Inflammatory macrophage treated with lipopolysaccharide for 1 hour (primary cell): Measurements from ENCODE around the gene MYLK2.
A peak's percentile ranks its signal among the peaks of the same experiment; 100 is the strongest.

Experiments
- DNase-seq, 2 donors: peaks; one replicate each; pipeline ENCODE4 v3.0.0-alpha.2; 2020 to 2022

MYLK2 gene

GRCh38 chr20:31836853-31837608, 17.9 kb downstream of the MYLK2 start:
- DNase-seq, result no peak

DNA sequence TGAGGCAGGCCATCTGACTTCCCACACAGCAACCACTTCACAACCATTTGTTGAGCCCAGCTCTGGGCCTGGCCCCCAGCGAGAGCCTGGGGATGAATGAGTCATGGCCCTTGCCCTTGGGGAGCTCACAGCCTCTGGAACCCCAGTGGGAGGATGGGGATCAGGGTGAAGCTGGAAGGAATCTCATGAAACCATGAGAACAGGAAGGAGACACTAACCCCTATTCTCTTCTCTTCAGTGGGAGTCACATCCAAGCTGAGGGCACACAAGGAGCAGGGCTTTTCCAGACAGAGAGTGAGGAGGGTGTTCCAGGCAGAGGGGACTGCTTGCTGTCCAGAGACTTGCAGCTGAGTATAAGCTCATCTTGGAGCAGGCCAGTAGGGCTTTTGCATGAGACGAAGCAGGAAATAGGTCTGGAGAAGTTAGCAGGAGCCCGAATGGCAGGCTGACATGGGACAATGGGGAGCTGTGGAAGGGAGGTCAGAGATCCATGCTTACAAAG, 18.8 kb downstream of the MYLK2 start:
- DNase-seq, result peak; percentile 52 to 60

DNA sequence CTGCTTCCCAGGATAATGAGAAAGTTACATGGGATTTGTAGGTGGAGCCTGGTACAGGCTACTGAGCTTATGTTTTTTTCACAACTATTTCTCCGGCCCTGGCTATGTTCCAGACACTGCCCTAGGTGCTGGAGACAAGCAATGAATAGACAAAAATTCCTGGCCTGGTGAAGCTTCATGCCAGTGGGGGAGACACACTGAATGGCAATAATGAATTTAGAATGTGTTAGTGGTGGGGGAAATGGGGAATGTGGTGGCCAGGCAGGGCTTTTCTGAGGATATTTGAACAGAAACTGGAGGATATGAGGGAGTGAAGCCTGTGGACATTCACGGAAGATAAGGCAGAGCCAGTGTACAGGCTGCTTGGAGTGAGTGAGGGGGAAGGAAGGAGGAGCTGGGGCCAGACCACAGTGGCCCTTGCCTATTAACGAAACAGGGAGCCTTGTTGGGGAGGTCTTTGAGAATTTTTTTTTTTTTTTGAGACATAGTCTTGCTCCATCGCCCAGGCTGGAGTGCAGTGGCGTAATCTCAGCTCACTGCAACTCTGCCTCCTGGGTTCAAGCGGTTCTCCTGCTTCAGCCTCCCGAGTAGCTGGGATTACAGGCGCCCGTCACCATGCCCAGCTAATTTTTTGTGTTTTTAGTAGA, 19.6 kb downstream of the MYLK2 start:
- no peak for DNase-seq

DNA sequence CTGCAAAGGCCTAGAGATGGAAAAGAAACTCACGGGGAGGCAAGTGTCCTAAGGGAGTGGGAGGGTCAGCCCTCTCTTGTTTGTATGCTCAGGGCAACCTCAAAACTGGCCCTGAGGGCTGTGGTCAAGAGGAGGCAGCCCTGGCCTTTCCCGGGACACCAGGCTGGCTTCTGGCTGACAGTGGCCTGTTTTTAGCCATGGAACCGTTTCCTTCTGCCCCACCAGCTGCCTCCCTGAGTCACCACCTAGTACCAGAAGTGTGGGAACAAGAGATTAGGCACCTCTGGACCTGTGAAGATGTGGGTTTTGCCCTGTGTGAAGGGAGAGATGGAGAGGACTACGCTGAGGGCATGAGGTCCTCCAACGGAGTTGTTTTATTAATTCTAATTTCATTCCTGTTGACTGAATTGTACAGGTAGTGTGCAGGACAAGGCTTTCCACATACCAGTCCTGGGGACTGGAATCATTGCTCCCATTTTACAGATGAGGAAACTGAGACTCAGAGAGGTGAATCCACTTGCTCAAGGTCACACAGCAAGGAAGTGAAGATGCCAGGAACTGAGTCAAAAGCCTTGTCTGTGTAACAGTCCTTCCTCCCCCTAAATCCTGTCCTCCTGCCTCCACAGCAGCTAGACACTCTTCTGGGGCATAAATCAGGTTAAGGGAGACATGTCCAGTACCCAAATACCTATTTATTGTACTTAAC, 20.8 kb downstream of the MYLK2 start:
- no peak for DNase-seq

GRCh38 chr20:31840906-31841816, 22.0 kb downstream of the MYLK2 start:
- DNase-seq, result no peak

DNA sequence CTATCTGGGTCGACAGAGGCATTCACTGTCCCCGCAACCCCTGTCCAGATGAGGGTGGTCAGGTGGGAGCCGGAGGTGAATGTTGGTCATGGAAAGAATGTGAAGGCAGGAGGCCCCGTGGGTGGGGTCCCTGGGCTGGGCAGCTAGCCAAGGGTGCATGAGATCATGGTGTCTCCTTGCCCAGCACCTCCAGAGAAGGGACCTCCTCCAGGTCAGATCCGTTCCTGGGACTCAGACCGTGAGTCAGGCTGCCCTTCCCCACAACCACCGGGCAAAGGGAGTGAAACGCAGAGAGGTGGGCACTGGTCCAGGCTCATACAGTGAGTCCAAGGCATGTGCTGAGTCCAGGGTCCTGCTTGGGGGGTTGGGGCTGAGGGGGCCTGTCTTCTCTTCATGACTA, 22.8 kb downstream of the MYLK2 start:
- DNase-seq, result no peak

- DNase-seq, result no peak
Measured at GRCh38 chr20:31842471-31843157, 23.5 kb downstream of the MYLK2 start.

GRCh38 chr20:31843288-31843687, 24.1 kb downstream of the MYLK2 start:
- no peak for DNase-seq

DNA sequence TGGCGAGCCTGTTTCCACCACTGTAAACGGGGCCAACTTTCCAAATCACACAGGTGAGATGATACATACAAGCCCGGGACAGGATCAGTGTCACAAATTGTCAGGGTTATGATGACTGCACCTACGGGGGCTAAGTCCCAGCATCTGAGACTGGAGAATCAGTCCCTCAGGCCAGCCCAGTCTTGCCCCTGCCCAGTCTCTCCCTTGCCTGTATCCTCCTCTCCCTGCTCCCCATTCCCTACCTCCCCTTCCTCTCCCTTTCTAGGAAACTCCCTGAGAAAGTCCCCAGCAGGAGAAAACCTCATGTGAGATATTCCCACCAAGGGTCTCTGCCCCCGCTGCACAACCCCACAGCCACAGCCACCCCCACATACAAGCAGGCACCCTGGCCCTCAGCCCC, 24.7 kb downstream of the MYLK2 start:
- DNase-seq, result no peak

DNA sequence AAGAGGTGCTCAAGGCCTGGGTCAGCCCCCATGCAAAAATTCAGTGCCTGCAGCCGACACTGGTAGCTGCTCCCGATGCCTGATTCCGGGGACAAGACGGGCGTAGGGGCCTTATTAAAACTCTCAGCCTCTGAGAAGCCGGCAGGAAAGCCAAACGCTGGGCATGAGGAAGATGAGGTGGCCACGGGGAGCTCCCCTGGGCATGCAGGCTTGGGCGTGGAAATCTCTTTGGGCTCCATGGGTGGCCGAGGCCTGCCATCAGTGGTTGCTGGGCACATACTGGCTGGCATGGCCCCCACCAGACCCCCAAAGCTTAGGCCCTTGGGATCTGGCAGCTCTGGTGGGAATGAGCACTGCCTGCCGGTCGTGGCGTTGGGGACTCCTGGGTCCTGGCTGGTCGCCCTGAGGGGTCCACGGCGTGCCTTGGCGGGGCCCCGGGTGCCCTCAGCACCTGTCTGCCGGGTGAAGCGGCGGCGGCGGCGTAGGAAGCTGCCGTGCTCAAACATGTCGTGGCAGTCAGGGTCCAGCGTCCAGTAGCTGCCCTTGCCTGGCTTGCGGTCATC, 25.7 kb downstream of the MYLK2 start:
- DNase-seq, result no peak

DNA sequence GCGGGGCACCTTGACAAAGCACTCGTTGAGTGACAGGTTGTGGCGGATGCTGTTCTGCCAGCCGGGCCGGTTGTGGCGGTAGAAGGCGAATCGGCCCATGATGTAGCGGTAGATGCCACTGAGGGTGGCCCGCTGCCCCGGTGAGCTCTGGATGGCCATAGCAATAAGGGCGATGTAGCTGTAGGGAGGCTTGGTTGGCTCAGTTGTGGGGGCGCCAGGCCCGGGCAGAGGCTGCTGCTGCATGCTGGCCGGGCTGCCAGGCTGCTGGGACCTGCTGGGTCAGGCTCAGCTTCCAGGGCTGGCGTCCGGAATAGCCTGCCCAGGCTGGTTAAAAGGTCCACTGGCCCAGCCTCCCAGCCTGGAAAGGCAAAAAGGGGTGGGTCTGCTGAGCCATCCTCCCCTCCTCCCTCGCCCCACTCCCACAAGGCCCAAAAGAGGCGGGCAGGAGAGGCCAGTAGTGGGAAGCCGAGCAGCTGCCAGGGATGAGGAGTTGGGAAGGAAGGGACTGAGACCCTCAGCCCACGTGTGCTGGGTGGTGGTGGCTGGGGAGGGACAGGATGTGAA, 26.2 kb downstream of the MYLK2 start, which contains the start of gene FOXS1:
TSS of gene FOXS1 (minus strand) at position 305 of the 564 bp plus-strand sequence. CDS start at position 243, 62 bp downstream.
- DNase-seq, result no peak

GRCh38 chr20:31846793-31847138, 27.6 kb downstream of the MYLK2 start:
- no peak for DNase-seq

- DNase-seq, result no peak
Measured at GRCh38 chr20:31848088-31848999, 29.2 kb downstream of the MYLK2 start.

- no peak for DNase-seq
Measured at GRCh38 chr20:31849306-31849930, 30.3 kb downstream of the MYLK2 start.

GRCh38 chr20:31851240-31851955, 32.2 kb downstream of the MYLK2 start:
- DNase-seq, result no peak

GRCh38 chr20:31853481-31853880, 34.3 kb downstream of the MYLK2 start:
- DNase-seq, result no peak

GRCh38 chr20:31856516-31856915, 37.4 kb downstream of the MYLK2 start:
- no peak for DNase-seq

DNA sequence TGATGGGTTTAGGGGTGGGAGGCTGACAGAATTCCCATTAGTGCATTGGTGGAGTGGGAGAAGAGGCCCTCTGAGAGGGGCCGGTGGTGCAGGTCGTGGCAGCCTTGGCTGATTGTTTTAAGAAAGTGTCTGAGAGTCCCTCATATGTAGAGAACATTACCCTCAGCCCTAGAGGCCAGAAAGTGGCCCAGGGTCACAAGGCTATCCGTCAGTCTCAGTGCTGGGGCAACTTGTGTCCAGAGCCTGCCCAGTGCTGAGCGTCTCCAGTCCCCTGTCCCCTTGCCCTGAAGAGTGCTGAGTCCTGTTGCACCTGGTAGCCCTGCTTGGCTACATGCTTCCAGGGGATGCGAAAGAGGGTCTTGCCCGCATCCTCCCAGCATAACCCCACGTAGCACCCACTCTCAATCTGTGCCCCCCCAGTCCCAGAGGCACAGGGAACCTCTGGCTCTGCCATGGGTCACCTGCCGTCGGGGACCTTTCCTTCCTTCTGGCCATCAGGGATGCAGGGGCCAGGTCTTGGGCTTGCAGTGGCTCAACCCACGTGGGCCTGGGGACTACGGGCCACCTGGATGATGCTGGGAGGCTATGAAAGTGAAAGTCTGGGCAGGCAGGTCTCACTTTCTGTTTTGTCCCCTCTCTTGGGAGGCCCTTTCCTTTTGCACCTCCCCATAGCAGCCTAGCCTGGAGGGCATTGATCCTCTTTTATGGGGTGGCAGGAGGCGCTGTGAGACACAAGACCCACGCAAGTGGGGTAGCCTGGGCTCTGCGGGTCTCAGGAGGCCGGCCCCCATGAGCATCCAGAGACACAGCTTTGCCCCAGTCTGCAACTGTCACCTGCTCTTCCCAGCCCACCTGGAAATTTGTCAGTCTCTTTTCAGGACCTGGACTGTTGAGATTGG, 39.0 kb downstream of the MYLK2 start:
- DNase-seq, result no peak
